K562 (cell line): ENCODE measurements around the gene CXCL1. TPM values are rescaled to one million over a fixed set of nuclear protein-coding genes. Genes with fewer than 3 reads are reported as not detected.

Experiments used
- ATAC-seq: fragments of 200-7000 bp; cut with Tn5 transposase; 3 replicates; pipeline ENCODE4 v1.9.1; 2020; ENCODE audit warnings: moderate library complexity
- BruUV-seq: library from RNA; stranded (reverse); fragments of 400-500 nt; replicated peaks from 2 replicates; lab custom pipeline; 2021; lab: Mats Ljungman, UMichigan
- CTCF ChIA-PET: fragments of 300-600 bp; formaldehyde crosslinking; extraction: SDS; loops from one replicate; lab custom pipeline; 2021; ENCODE audit warnings: low intra/inter-chr PET ratio; lab: Yijun Ruan, JAX
- POLR2A ChIA-PET: fragments of 300-600, 350-650 bp; sonication (Branson Sonifier 250); formaldehyde crosslinking; extraction: SDS; loops from one replicate; lab custom pipeline; 2021; ENCODE audit warnings: antibody characterized with exemption, inconsistent platforms; lab: Yijun Ruan, JAX
- DNase-seq, 4 experiments: peaks; one replicate each; pipeline versions ENCODE4 v3.0.0 to v3.0.0-alpha.2; 2011 to 2018; ENCODE audit warnings: low spot score in 3 of 4, mixed read lengths in 3 of 4; ENCODE audit errors: extremely low read depth in 1 of 4
- FAIRE-seq: peaks from 2 replicates; lab custom pipeline; 2011; peaks lifted over from hg19 to GRCh38; lab: Jason Lieb, UNC
- H2AFZ ChIP-seq: 2 replicates; pipeline ENCODE4 v1.6.0; 2011; ENCODE audit warnings: low read depth, low read length, control low read depth, inconsistent platforms
- H3K27ac ChIP-seq: fragments of 200-600 bp; 3 replicates; pipeline ENCODE4 v1.8.0; 2011; ENCODE audit warnings: low read depth, mild to moderate bottlenecking, control low read depth, inconsistent platforms, low read length, moderate library complexity, mixed read lengths; ENCODE audit errors: extremely low read depth
- H3K27me3 ChIP-seq, 2 experiments: fragments of 300-600 bp in 1 of 2; 2 replicates in 1 of 2; 3 replicates in 1 of 2; pipeline versions ENCODE4 v1.6.0 to v1.8.0; 2011; ENCODE audit warnings: inconsistent platforms in 2 of 2, low read length in 2 of 2, mild to moderate bottlenecking in 1 of 2, mixed read lengths in 1 of 2, moderate library complexity in 1 of 2; ENCODE audit not compliant: control insufficient read depth in 2 of 2, insufficient read depth in 2 of 2
- H3K36me3 ChIP-seq: fragments of 300-600 bp; 3 replicates; pipeline ENCODE4 v1.8.0; 2011; ENCODE audit warnings: mild to moderate bottlenecking, low read length, inconsistent platforms; ENCODE audit not compliant: control insufficient read depth, insufficient read depth
- H3K4me1 ChIP-seq, 2 experiments: fragments of 200-600 bp in 1 of 2; replicated peaks in 1 of 2; 2 replicates in 1 of 2; 3 replicates in 1 of 2; pipeline versions ENCODE4 v1.5.1 to v1.8.0; 2011; ENCODE audit warnings: inconsistent platforms in 2 of 2, low read length in 2 of 2, mild to moderate bottlenecking in 1 of 2, mixed read lengths in 1 of 2, moderate library complexity in 1 of 2; ENCODE audit not compliant: control insufficient read depth in 2 of 2, insufficient read depth in 2 of 2
- H3K4me2 ChIP-seq: 2 replicates; pipeline ENCODE4 v1.6.1; 2011; ENCODE audit warnings: low read length, control low read depth, inconsistent platforms, mixed read lengths; ENCODE audit not compliant: insufficient read depth
- H3K4me3 ChIP-seq: fragments of 200-600 bp; sonication (generic), shearing (Covaris generic); 2 replicates; pipeline ENCODE4 v1.5.1; 2016; ENCODE audit warnings: control low read depth, inconsistent platforms
- H3K79me2 ChIP-seq: fragments of 200-600 bp; 3 replicates; pipeline ENCODE4 v1.8.0; 2011; ENCODE audit warnings: low read length, inconsistent platforms; ENCODE audit not compliant: control insufficient read depth, insufficient read depth
- H3K9ac ChIP-seq, 2 experiments: 2 replicates each; pipeline versions ENCODE4 v1.6.0 to v1.6.1; 2011; ENCODE audit warnings: low read depth in 2 of 2, low read length in 2 of 2, control low read depth in 1 of 2, inconsistent platforms in 1 of 2, mild to moderate bottlenecking in 1 of 2, mixed read lengths in 1 of 2; ENCODE audit not compliant: insufficient read depth in 1 of 2
- H3K9me1 ChIP-seq: one replicate; pipeline ENCODE4 v1.6.0; 2011; ENCODE audit warnings: inconsistent platforms, mild to moderate bottlenecking, low read length, moderate library complexity; ENCODE audit not compliant: control insufficient read depth, insufficient read depth
- H3K9me3 ChIP-seq: replicated peaks from 2 replicates; pipeline ENCODE4 v1.5.1; 2011; ENCODE audit warnings: low read depth, low read length, inconsistent platforms; ENCODE audit not compliant: control insufficient read depth, insufficient read depth
- H4K20me1 ChIP-seq: replicated peaks from 2 replicates; pipeline ENCODE4 v1.6.1; 2011; ENCODE audit warnings: low read length, inconsistent platforms, mixed read lengths; ENCODE audit not compliant: control insufficient read depth, insufficient read depth
- CREB1 ChIP-seq, 2 experiments: sonication (generic) in 1 of 2; formaldehyde crosslinking in 1 of 2; IDR thresholded peaks; 2 replicates each; pipeline versions ENCODE4 v1.6.1 to v1.8.0; 2012 to 2022; ENCODE audit warnings: inconsistent platforms in 1 of 2, mild to moderate bottlenecking in 1 of 2, missing genetic modification reagents in 1 of 2, moderate library complexity in 1 of 2
- CREB5 ChIP-seq: fragments of 250-450 bp; sonication (Bioruptor Pico); IDR thresholded peaks from 2 replicates; pipeline ENCODE4 v1.5.0; 2020; ENCODE audit warnings: mild to moderate bottlenecking
- ERF ChIP-seq: fragments of 450-650 bp; formaldehyde crosslinking; IDR thresholded peaks from 2 replicates; pipeline ENCODE4 v1.4.0; 2020; ENCODE audit warnings: mild to moderate bottlenecking, mixed read lengths
- FOXP4 ChIP-seq: sonication (generic); formaldehyde crosslinking; IDR thresholded peaks from 2 replicates; pipeline ENCODE4 v1.8.0; 2022; ENCODE audit warnings: mild to moderate bottlenecking, missing genetic modification reagents, borderline replicate concordance
- GABPB2 ChIP-seq: fragments of 250-450 bp; sonication (Bioruptor Pico); conservative IDR thresholded peaks from 2 replicates; pipeline ENCODE4 v1.5.1; 2021; ENCODE audit warnings: mild to moderate bottlenecking
- RREB1 ChIP-seq: fragments of 250-450 bp; sonication (Bioruptor Pico); IDR thresholded peaks from 2 replicates; pipeline ENCODE4 v1.4.0; 2020
- SRSF9 ChIP-seq: fragments of 200-400 bp; formaldehyde crosslinking; IDR thresholded peaks from 2 replicates; pipeline ENCODE4 v1.6.1; 2017; ENCODE audit warnings: low read depth, low read length, borderline replicate concordance
- ZC3H8 ChIP-seq: fragments of 450-650 bp; IDR thresholded peaks from 2 replicates; pipeline ENCODE4 v1.6.1; 2017
- ZNF184 ChIP-seq: sonication (generic); formaldehyde crosslinking; IDR thresholded peaks from 2 replicates; pipeline ENCODE4 v1.5.0; 2020; ENCODE audit warnings: missing genetic modification reagents
- ZNF23 ChIP-seq: fragments of 250-450 bp; sonication (Bioruptor Pico); IDR thresholded peaks from 2 replicates; pipeline ENCODE4 v1.4.0; 2020; ENCODE audit warnings: mild to moderate bottlenecking
- WGBS: fragments of 100-300 bp; shearing (Covaris generic); methylation state at CpG from one replicate; pipeline ENCODE4 v1.1.6; 2016; ENCODE audit warnings: low coverage, mixed read lengths; ENCODE audit not compliant: insufficient coverage; ENCODE audit errors: missing lambda C conversion rate; 5-methylcytosine and 5-hydroxymethylcytosine counted together
- in situ Hi-C: fragments of 300-500 bp; cut with MboI; formaldehyde crosslinking; loops from 4 replicates; pipeline ENCODE4 v1.15.0; 2018; ENCODE audit warnings: inconsistent platforms, mixed read lengths
- intact Hi-C: fragments of 100-400 bp; cut with micrococcal nuclease; formaldehyde crosslinking; loops from 2 replicates; pipeline ENCODE4 v1.14.2; 2022
- polyA plus RNA-seq, 8 experiments: library from polyadenylated mRNA; depleted of rRNA in 4 of 8; stranded (reverse) in 5 of 8; unstranded in 3 of 8; fragments of >200 nt; fragmentation: Nextera tagmentation in 2 of 8; fragmentation: Illumina TruSeq in 1 of 8; extraction: Ambion mirVana in 2 of 8; extraction: Trizol in 1 of 8; gene quantifications; 2 replicates each; pipeline versions ENCODE4 v1.2.1 to v1.2.3, GENCODE V29; 2011 to 2014; ENCODE audit warnings: inconsistent platforms in 1 of 8, missing spikeins in 1 of 8
- total RNA-seq, 7 experiments: library from RNA; depleted of rRNA in 6 of 7; stranded (reverse); fragments of >200 nt in 6 of 7; fragmentation: Illumina TruSeq in 2 of 7; extraction: Trizol in 2 of 7; gene quantifications; 2 replicates each; pipeline versions ENCODE4 v1.2.1 to v1.2.3, GENCODE V29; 2011 to 2021; ENCODE audit warnings: low replicate concordance in 1 of 7

Gene CXCL1
- total and polyA plus RNA-seq, 9 of the 15 experiments (the other 6 are each of a cell fraction or from before 2014, with no cell fraction given): 0.07 to 2.2 (median 0.32) TPM; not detected in 3

GRCh38 chr4:73839071-73839470 is 30.1 kb upstream of the CXCL1 start (continued):
- TF ChIP-seq RREB1 (CRISPR knock-in tag): no peak
- no peak for TF ChIP-seq ZNF184

GRCh38 chr4:73839715-73840114 is 29.5 kb upstream of the CXCL1 start:
- 68% methylated on average over 3 of the region's 3 CpGs for WGBS
- Histone ChIP-seq H3K4me3 (no peak overlapping the region), H3K4me2 (no peak overlapping the region), H3K27me3 (no peaks in the 10 kb centered on the region), H3K27ac (no peak overlapping the region), H4K20me1 (no peaks in the 10 kb centered on the region), H3K9me1 (no peaks in the 10 kb centered on the region), H3K79me2 (no peaks in the 10 kb centered on the region), H3K4me1 (peaks cover 0 to 2% of the 10 kb centered on the region in 2 experiments; a peak in 2 of 5 replicates), H3K36me3 (no peaks in the 10 kb centered on the region), H2AFZ (no peak overlapping the region), H3K9me3 (no peaks in the 10 kb centered on the region), H3K9ac (no peak overlapping the region)
- DNase-seq (no peak), ATAC-seq (no peak), FAIRE-seq (no peak)
- ChIA-PET POLR2A (no interaction called here), CTCF (no interaction called here)
- intact Hi-C loops (no loop called here), in situ Hi-C loops (no loop called here)
- BruUV-seq: no TSS peak
- TF ChIP-seq ERF (CRISPR knock-in tag) (no peak), ZNF23 (CRISPR knock-in tag) (no peak), FOXP4 (no peak), GABPB2 (CRISPR knock-in tag) (no peak), CREB1 (IDR thresholded peaks at IDR 0.05) (no peak), CREB1 (CRISPR knock-in tag; IDR thresholded peaks at IDR 0.05) (no peak), CREB5 (CRISPR knock-in tag) (no peak), ZC3H8 (no peak), SRSF9 (no peak)
